Measurements from ENCODE around the gene IFT88.

IFT88 gene

GRCh38 chr13:20696073-20696472, 129.1 kb downstream of the IFT88 start:
- peaks cover 18% of the 10 kb centered on the region for H3K27me3 ChIP-seq
- no peaks in the 10 kb centered on the region for H3K4me1 ChIP-seq (ENCODE audit: control insufficient read depth in 1 of 2, insufficient read depth in 1 of 2, low read depth in 1 of 2, low read length in 1 of 2)
- no peak overlapping the region for H3K4me3 ChIP-seq (ENCODE audit: low read depth in 1 of 2, low read length in 1 of 2)
- H3K9me3 ChIP-seq, result no peaks in the 10 kb centered on the region
- H3K27ac ChIP-seq, result no peak overlapping the region
- TF ChIP-seq CTCF (IDR thresholded peaks at IDR 0.05), result no peak
- H3K36me3 ChIP-seq, result no peaks in the 10 kb centered on the region

GRCh38 chr13:20699715-20700114, 132.8 kb downstream of the IFT88 start:
- Histone ChIP-seq H3K9me3 (no peaks in the 10 kb centered on the region), H3K4me1 (ENCODE audit: control insufficient read depth in 1 of 2, insufficient read depth in 1 of 2, low read depth in 1 of 2, low read length in 1 of 2) (peaks cover 9 to 13% of the 10 kb centered on the region in 2 experiments), H3K36me3 (no peaks in the 10 kb centered on the region)

GRCh38 chr13:20700288-20700687, 133.3 kb downstream of the IFT88 start:
- no peak for TF ChIP-seq CTCF (IDR thresholded peaks at IDR 0.05)
- no peak overlapping the region for H3K27ac ChIP-seq
- no peaks in the 10 kb centered on the region for H3K36me3 ChIP-seq
- no peaks in the 10 kb centered on the region for H3K9me3 ChIP-seq
- peaks cover 9 to 13% of the 10 kb centered on the region in 2 experiments for H3K4me1 ChIP-seq (ENCODE audit: control insufficient read depth in 1 of 2, insufficient read depth in 1 of 2, low read depth in 1 of 2, low read length in 1 of 2)
- peaks cover 57% of the 10 kb centered on the region for H3K27me3 ChIP-seq
- no peak overlapping the region for H3K4me3 ChIP-seq (ENCODE audit: low read depth in 1 of 2, low read length in 1 of 2)

More at GRCh38 chr13:20699715-20700114, 132.8 kb downstream of the IFT88 start:
- peaks cover 52% of the 10 kb centered on the region for H3K27me3 ChIP-seq
- no peak for TF ChIP-seq CTCF (IDR thresholded peaks at IDR 0.05)
- no peak overlapping the region for H3K27ac ChIP-seq
- no peak overlapping the region for H3K4me3 ChIP-seq (ENCODE audit: low read depth in 1 of 2, low read length in 1 of 2)

GRCh38 chr13:20701461-20701860, 134.5 kb downstream of the IFT88 start:
- peaks cover 9 to 13% of the 10 kb centered on the region in 2 experiments for H3K4me1 ChIP-seq (ENCODE audit: control insufficient read depth in 1 of 2, insufficient read depth in 1 of 2, low read depth in 1 of 2, low read length in 1 of 2)
- H3K9me3 ChIP-seq, result no peaks in the 10 kb centered on the region
- H3K27ac ChIP-seq, result no peak overlapping the region
- no peaks in the 10 kb centered on the region for H3K36me3 ChIP-seq
- no peak overlapping the region for H3K4me3 ChIP-seq (ENCODE audit: low read depth in 1 of 2, low read length in 1 of 2)
- peaks cover 69% of the 10 kb centered on the region for H3K27me3 ChIP-seq
- no peak for TF ChIP-seq CTCF (IDR thresholded peaks at IDR 0.05)

- Histone ChIP-seq H3K4me3 (ENCODE audit: low read depth in 1 of 2, low read length in 1 of 2) (no peak overlapping the region), H3K27me3 (peaks cover 74% of the 10 kb centered on the region), H3K36me3 (no peaks in the 10 kb centered on the region), H3K9me3 (no peaks in the 10 kb centered on the region), H3K27ac (no peak overlapping the region), H3K4me1 (ENCODE audit: control insufficient read depth in 1 of 2, insufficient read depth in 1 of 2, low read depth in 1 of 2, low read length in 1 of 2) (peaks cover 9 to 13% of the 10 kb centered on the region in 2 experiments)
- TF ChIP-seq CTCF (IDR thresholded peaks at IDR 0.05), result no peak
Measured at GRCh38 chr13:20702530-20702914, 135.6 kb downstream of the IFT88 start.
